IPS DF 4.7 (cell line): Measurements from ENCODE around the gene NDUFA11.
"Not testable (repeated sequence)": the region's sequence is repeated elsewhere in the genome, so short reads cannot be mapped to it uniquely, and the experiment has no call there.

ENCODE experiments used
- DNase-seq: peaks from one replicate; pipeline ENCODE4 v3.0.0-alpha.2; 2013; ENCODE audit warnings: low spot score; ENCODE audit errors: extremely low read depth

Gene NDUFA11

DNA sequence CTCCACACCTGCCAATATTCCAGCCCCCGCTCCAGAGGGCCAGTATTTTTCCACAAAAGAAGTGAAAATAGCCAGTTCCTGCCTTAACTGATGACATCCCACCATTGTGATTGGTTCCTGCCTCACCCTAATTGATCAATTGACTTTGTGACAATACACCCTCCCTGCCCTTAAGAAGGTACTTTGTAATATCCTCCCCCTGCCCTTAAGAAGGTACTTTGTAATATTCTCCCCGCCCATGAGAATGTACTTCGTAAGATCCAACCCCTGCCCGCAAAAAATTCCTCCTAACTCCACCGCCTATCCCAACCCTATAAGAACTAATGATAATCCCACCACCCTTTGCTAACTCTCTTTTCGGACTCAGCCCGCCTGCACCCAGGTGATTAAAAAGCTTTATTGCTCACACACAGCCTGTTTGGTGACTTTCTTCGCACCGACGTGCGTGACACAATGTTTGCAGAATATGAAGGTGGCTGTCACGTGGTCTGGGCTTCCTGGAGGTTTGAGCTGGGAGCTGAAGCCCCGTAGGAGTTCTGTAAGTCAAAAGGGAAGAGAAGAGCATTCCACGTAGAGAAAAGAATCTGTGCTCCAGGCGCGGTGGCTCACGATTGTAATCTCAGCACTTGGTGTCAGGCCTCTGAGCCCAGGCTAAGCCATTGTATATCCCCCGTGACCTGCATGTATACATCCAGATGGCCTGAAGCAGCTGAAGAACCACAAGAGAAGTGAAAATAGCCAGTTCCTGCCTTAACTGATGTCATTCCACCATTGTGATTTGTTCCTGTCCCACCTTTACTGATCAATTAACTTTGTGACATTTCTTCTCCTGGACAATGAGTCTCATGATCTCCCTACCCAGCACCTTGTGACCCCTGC is 46.1 kb downstream of the NDUFA11 start:
- no peak for DNase-seq

DNA sequence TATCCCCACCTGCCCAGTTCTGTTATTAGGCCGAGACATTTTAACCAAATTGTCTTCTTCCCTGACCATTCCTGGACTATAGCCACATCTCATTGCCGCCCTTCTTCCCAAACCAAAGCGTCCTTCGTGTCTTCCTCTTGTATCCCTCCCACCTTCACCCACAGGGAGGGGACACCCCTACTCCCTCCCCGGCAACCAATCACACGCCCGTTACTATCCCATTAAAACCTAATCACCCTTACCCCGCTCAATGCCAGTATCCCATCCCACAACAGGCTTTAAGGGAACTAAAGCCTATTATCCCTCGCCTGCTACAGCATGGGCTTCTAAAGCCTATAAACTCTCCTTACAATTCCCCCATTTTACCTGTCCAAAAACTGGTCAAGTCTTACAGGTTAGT is 48.4 kb downstream of the NDUFA11 start:
- not testable (repeated sequence) for DNase-seq

DNA sequence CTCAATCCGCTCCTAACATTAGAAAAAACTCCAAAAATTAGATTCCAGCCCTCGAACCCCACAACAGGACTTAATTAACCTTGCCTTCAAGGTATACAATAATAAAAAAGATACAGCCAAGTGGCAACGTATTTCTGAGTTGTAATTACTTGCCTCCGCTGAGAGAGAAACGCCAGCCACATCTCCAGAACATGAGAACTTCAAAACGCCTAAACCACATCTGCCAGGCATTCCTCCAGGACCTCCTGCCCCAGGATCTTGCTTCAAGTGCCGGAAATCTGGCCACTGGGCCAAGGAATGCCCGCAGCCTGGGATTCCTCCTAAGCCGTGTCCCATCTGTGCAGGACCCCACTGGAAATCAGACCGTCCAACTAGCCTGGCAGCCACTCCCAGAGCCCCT is 49.5 kb downstream of the NDUFA11 start:
- not testable (repeated sequence) for DNase-seq

DNA sequence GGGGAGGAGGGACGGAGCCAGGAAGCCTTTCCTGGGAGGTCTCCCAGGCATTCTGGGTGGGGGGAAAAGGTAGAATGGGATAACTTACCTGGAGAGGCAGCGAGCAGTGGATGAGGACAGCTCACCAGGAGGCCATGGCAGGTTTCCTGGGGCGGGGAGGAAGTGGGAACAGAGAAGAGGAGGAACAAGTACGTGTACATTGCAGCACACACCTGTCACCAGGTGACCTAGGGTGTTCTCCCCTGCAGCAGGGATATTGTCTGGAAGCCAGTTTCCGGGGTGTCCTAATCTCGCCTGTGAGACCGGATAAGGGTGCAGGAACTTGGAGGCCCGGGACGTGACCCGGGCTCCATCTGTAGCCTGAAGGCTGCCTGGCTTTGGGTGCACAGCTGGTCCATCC is 52.3 kb downstream of the NDUFA11 start, which contains the start of gene FUT3:
FUT3 (minus strand) TSS at position 148 of the 400 bp plus-strand sequence.
- DNase-seq, result no peak

DNA sequence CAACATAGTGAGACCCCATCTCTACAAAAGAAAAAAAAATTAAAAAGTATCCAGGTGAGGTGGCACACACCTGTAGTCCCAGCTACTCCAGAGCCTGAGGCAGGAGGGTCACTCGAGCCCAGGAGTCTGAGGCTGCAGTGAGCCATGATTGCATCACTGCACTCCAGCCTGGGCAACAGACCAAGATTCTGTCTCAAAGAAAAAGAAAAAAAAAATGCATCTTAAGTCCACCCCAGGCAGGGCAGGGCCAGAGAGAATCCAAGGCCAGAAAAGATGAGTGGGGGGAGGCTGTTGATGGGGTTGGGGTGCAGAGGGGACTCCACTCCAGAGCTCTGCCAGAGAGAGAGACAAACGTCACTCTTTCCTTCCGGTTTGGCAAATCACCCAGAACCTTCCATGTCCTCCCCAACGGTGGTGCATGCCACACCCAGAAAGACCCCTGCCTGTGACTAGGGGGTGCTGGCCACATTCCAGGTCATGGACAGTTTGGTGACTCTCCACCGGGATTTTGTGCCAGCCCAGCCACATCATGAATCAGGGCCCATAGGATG is 52.8 kb downstream of the NDUFA11 start:
- DNase-seq, result no peak

DNA sequence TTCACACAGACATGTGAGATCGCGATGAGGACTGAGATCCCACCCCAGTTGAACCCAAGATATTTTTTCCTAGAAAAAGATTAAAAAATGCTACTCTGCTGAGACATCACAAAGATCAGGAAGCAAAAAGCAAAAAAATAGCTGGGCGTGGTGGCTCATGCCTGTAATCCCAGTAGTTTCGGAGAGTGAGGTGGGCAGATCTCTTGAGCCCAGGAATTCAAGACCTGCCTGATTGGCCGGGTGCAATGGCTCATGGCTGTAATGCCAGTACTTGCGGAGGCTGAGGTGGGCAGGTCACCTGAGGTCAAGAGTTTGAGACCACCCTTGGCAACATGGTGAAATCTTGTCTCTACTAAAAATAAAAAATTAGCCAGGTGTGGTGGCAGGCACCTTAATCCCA is 53.4 kb downstream of the NDUFA11 start:
- no peak for DNase-seq

DNA sequence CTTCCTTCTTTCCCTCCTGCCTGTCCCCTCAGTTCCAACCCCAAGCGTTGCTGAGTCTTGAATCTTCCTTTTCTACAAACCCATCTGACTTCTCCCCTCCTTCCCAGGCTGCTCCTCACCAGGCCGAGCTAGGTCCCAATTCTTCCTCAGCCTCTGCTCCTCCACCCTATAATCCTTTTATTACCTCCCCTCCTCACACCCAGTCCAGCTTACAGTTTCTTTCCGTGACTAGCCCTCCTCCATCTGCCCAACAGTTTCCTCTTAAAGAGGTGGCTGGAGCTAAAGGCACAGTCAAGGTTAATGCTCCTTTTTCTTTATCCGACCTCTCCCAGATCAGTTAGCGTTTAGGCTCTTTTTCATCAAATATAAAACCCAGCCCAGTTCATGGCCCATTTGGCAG is 55.0 kb downstream of the NDUFA11 start:
- DNase-seq, result not testable (repeated sequence)

DNA sequence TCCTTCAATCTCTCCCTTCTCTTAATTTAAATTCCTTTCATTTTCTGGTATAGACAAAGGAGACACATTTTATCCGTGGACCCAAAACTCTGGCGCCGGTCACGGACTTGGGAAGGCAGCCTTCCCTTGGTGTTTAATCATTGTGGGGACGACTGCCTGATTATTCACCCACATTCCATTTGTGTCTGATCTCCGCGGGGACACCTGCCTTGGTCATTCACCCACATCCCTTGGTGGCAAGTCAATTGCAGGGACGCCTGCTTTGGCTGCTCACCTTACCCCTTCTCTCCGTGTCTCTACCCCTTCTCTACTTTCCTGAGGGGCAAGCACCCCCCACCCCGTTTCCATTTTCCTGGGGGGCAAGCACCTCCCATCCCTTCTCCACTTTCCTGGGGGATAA is 55.7 kb downstream of the NDUFA11 start:
- DNase-seq, result not testable (repeated sequence)
